DOHH2 (cell line): ENCODE data around the gene RBL2.

Experiments
- CTCF ChIP-seq: fragments of 200-600 bp; sonication (generic); IDR thresholded peaks from one replicate; pipeline ENCODE4 v1.5.1; 2014; ENCODE audit warnings: antibody characterized with exemption, mild to moderate bottlenecking, low read depth, low read length; ENCODE audit not compliant: poor library complexity, severe bottlenecking
- EZH2phosphoT487 ChIP-seq: fragments of 200-600 bp; sonication (generic); IDR thresholded peaks from 2 replicates; pipeline ENCODE4 v1.6.1; 2017; ENCODE audit warnings: borderline replicate concordance, mild to moderate bottlenecking, antibody characterized with exemption, low read length, moderate library complexity, mixed read lengths

- TF ChIP-seq CTCF (no peak), EZH2phosphoT487 (no peak)
Observed at GRCh38 chr16:53537626-53538025, 103.4 kb downstream of the RBL2 start.
